GM12865 (cell line): ENCODE data around the gene AP2A1.

Experiments used
- DNase-seq: peaks from one replicate; pipeline ENCODE4 v3.0.0; 2010; ENCODE audit warnings: low read depth
- H3K4me3 ChIP-seq: 2 replicates; pipeline ENCODE4 v1.5.1; 2011; ENCODE audit warnings: mild to moderate bottlenecking, low read depth, low read length, control low read depth
- TF ChIP-seq, protein P1 (sequence below): IDR thresholded peaks from 2 replicates; pipeline ENCODE4 v1.5.1; 2011; ENCODE audit warnings: low read length, control low read depth, low read depth, inconsistent platforms; ENCODE audit not compliant: insufficient read depth; ENCODE audit errors: missing control alignments

The AP2A1 gene

DNA sequence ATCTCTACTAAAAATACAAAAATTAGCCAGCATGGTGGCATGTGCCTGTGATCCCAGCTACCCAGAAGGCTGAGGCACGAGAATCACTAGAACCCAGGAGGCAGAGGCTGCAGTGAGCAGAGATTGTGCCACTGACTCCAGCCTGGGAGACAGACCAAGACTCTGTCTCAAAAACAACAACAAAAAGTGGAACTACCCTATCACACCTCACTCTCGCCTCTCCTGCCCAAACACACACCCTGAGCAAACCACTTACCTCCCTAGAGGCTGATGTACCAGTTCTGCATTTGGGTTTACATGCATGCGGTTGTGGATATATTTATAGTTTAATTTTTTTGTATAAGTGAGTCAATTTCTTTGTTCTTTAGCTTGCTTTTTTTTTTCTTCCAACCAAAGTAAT, 76.5 kb downstream of the AP2A1 start:
- DNase-seq = peak; percentile 68
- TF ChIP-seq, protein P1, sequence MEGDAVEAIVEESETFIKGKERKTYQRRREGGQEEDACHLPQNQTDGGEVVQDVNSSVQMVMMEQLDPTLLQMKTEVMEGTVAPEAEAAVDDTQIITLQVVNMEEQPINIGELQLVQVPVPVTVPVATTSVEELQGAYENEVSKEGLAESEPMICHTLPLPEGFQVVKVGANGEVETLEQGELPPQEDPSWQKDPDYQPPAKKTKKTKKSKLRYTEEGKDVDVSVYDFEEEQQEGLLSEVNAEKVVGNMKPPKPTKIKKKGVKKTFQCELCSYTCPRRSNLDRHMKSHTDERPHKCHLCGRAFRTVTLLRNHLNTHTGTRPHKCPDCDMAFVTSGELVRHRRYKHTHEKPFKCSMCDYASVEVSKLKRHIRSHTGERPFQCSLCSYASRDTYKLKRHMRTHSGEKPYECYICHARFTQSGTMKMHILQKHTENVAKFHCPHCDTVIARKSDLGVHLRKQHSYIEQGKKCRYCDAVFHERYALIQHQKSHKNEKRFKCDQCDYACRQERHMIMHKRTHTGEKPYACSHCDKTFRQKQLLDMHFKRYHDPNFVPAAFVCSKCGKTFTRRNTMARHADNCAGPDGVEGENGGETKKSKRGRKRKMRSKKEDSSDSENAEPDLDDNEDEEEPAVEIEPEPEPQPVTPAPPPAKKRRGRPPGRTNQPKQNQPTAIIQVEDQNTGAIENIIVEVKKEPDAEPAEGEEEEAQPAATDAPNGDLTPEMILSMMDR = no peak
- H3K4me3 ChIP-seq = no peak overlapping the region

DNA sequence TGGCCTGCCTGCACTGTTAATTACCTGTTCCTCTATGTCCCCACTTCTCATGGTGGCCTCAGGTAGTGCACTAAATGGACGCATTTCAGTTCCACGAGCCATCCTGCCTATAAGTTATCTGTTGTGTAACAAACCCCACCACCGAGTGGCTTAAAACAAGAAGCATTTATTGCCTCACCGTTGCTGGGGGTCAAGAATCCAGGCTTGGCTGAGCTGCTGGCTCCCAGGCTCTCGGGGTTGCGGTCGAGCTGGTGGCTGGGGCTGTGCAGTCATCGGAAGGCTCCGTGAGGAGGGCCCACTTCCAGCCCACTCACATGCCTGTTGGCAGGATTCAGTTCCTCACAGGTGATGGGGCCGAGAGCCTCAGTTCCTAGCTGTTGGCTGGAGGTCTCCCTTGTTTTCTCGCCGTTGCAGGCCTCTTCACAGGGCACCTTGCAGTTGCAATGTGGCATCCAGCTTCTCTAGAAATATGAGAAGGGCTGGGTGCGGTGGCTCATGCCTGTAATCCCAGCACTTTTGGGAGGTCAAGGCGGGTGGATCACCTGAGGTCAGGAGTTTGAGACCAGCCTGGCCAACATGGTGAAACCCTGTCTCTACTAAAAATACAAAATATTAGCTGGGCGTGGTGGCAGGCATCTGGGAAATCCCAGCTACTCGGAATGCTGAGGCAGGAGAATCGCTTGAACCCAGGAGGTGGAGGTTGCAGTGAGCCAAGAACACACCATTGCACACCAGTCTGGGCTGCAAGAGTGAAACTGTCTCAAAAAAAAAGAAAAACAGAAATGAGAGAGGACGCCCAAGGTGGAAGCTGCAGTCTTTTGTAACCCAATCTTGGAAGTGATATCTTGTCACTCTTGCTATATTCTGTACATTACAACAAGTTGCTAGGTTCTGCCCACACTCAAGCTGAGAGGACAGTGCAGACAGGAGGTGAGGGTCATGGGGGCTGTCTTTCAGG, 77.6 kb downstream of the AP2A1 start:
- TF ChIP-seq, protein P1 = no peak
- H3K4me3 ChIP-seq = no peak overlapping the region
- no peak for DNase-seq

DNA sequence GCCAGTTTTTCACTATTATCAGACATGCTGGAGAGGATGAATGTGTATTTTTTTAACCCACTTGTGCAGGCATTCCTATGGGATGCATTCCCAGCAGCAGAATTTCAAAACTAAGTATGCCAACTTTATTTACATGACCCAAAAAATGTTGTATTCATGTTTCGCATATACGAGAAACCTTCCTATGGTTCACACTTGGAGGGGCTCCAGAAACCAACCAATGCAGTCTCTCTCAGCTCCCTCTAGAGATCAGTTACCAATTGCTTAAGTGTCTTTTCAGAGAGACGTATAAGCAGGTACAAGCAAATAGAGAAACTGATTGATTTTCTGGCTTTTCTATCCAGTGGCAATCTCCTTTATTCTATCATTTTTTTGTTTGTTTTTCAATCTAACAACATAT, 78.6 kb downstream of the AP2A1 start:
- DNase-seq = no peak
- TF ChIP-seq, protein P1 = no peak
- H3K4me3 ChIP-seq = no peak overlapping the region

DNA sequence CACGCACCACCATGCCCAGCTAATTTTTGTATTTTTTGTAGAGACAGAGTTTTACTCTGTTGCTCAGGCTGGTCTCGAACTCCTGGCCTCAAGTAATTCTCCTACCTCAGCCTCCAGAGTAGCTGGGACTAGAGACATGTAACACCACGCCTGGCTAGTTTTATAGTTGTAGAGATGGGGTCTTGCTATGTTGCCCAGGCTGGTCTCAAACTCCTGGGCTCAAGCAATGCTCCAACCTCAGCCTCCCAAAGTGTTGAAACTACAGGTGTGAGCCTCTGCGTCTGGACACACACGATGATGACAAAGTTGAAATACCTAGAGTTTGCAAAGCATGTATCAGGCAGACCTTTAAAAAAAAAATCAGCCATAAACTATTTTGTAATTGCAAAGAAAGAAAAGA, 79.6 kb downstream of the AP2A1 start:
- TF ChIP-seq, protein P1 = no peak
- no peak for DNase-seq
- no peak overlapping the region for H3K4me3 ChIP-seq

DNA sequence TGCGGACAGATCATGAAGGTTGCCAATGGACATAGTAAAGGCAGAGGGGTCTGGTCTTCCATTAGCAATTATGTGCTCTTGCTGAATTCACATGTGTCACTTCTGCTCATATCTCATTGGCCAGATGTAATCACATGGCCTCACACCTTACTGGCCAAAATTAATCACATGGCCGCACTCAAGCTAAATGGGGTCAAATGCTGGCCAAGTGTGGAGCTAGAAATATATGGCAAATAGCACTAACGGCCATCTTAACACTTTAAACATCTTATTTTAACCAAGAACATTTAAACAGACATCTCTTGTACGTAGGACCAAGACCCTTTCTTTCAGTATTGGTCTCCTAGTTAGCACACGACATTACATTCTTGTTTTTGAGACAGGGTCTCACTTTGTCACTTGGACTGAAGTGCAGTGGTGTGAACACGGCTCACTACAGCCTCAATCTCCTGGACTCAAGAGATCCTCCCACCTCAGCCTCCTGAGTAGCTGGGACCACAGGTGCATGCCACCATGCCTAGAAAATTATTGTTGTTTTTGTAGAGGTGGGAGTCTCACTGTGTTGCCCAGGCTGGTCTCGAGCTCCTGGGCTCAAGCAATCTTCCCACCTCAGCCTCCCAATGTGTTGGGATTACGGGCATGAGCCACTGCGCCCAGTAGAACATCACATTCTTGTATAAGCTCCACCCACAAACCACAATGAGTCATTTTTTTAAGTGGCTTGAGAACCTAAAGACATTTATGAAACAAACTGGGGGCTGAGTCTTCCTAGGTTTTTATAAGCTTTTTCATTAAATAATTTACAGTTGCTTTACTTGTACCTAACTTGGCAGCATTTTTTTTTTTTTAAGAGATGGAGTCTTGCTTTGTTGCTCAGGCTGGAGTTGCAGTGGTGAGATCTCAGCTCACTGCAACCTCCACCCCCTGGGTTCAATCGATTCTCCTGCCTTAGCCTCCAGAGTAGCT, 81.2 kb downstream of the AP2A1 start:
- DNase-seq = no peak
- H3K4me3 ChIP-seq = no peak overlapping the region
- TF ChIP-seq, protein P1 = no peak

DNA sequence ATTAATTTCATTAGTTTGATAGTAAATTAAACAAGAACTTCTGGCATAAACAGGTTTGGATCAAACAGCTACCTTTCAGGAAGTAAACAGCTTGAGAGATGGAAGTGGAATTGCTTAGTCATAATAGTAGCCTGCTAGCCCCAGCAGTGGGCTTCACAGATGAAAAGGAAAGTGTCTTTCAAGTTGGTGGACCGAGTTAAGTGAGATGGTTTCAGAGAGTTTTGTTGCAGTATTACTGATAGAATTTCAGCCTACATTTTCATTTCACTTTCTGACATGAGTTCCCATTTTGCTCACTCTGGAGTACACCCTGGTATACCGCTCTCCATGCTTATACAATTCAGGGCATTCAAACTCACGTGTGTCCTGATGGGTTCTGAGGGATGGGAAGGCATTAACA, 82.1 kb downstream of the AP2A1 start:
- TF ChIP-seq, protein P1 = no peak
- DNase-seq = peak; percentile 75
- no peak overlapping the region for H3K4me3 ChIP-seq
